ENCODE data around the gene CORO7. TPM values are rescaled to one million over a fixed set of nuclear protein-coding genes. Genes with fewer than 3 reads are reported as not detected.

The CORO7 gene
- polyA plus RNA-seq, 3 donors, result 44.7 to 181 (median 68.4) TPM

- no peak for TF ChIP-seq CTCF (IDR thresholded peaks at IDR 0.05)
- Mint-ChIP-seq H3K27me3 (ENCODE audit: low read depth in 3 of 3) (peaks cover 0 to 2% (median 1%) of the 10 kb centered on the region in 3 donors), H3K27ac (peak overlapping the region; percentile 54 to 85 (median 82)), H3K4me1 (peaks cover 38% of the 10 kb centered on the region), H3K4me3 (no peak overlapping the region), H3K36me3 (peaks cover 24 to 43% of the 10 kb centered on the region in 2 donors), H3K9me3 (peaks cover 0 to 2% (median 0%) of the 10 kb centered on the region in 7 donors)
- peaks cover 40% of the 10 kb centered on the region for H4K20me1 ChIP-seq (ENCODE audit: insufficient read depth, low read length)
- H3K36me3 ChIP-seq (replicated peaks in 1 of 2; ENCODE audit: control insufficient read depth in 1 of 2, insufficient read depth in 2 of 2, low read length in 2 of 2), result peaks cover 24 to 28% of the 10 kb centered on the region in 2 donors
- H3K79me2 ChIP-seq (ENCODE audit: insufficient read depth, low read length), result peaks cover 39% of the 10 kb centered on the region
- H2AFZ ChIP-seq (ENCODE audit: insufficient read depth, low read depth, low read length, poor library complexity, severe bottlenecking), result no peak overlapping the region
- no peak overlapping the region for H3K27ac ChIP-seq (ENCODE audit: low read depth in 1 of 2, low read length in 2 of 2)
- H3K4me1 ChIP-seq (ENCODE audit: control insufficient read depth in 1 of 2, insufficient read depth in 2 of 2, low read length in 2 of 2), result peaks cover 35 to 41% of the 10 kb centered on the region in 2 donors
- no peak overlapping the region for H3K4me3 ChIP-seq (replicated peaks in 1 of 3; ENCODE audit: low read depth in 2 of 3, low read length in 3 of 3)
- WGBS (ENCODE audit: insufficient coverage), result 60% methylated on average over 4 of the region's 7 CpGs
- H3K4me2 ChIP-seq (replicated peaks; ENCODE audit: extremely low read depth, low read length, poor library complexity, severe bottlenecking), result no peak overlapping the region
- no peak overlapping the region for H3K9ac ChIP-seq (ENCODE audit: insufficient read depth, low read length, poor library complexity, severe bottlenecking)
- H3K9me3 ChIP-seq (replicated peaks in 1 of 2; ENCODE audit: control insufficient read depth in 1 of 2, insufficient read depth in 1 of 2, low read length in 2 of 2), result no peaks in the 10 kb centered on the region
- intact Hi-C loops (cut with micrococcal nuclease), result no loop called here
- no peaks in the 10 kb centered on the region for H3K27me3 ChIP-seq (ENCODE audit: control insufficient read depth in 2 of 2, insufficient read depth in 2 of 2, low read length in 2 of 2)
- DNase-seq, result no peak
These were observed 64.5 kb downstream of the CORO7 start for GRCh38 chr16:4351880-4352279.

GRCh38 chr16:4350787-4351659, 65.4 kb downstream of the CORO7 start, which contains the start of gene PAM16:
TSS of gene PAM16 (minus strand) at chr16:4351321. CDS start at chr16:4351234, 87 bp downstream.
- H3K9me3 Mint-ChIP-seq, result peaks cover 0 to 2% (median 0%) of the 10 kb centered on the region in 7 donors
- peak within 1 kb of the TSS; percentile 94 for H3K4me2 ChIP-seq (replicated peaks; ENCODE audit: extremely low read depth, low read length, poor library complexity, severe bottlenecking)
- H3K36me3 ChIP-seq (replicated peaks in 1 of 2; ENCODE audit: control insufficient read depth in 1 of 2, insufficient read depth in 2 of 2, low read length in 2 of 2), result peaks cover 20 to 22% of the 10 kb centered on the region in 2 donors

More at GRCh38 chr16:4350787-4351659, 65.4 kb downstream of the CORO7 start, which contains the start of gene PAM16:
- peak within 1 kb of the TSS; percentile 60 to 79 for H3K27ac ChIP-seq (ENCODE audit: low read depth in 1 of 2, low read length in 2 of 2)
- Mint-ChIP-seq H3K36me3 (peaks cover 22 to 36% of the 10 kb centered on the region in 2 donors), H3K27me3 (ENCODE audit: low read depth in 3 of 3) (peaks cover 0 to 2% (median 0%) of the 10 kb centered on the region in 3 donors), H3K4me3 (peak within 1 kb of the TSS; percentile 88 to 92), H3K27ac (peak within 1 kb of the TSS; percentile 84 to 93 (median 87)), H3K4me1 (peaks cover 46% of the 10 kb centered on the region)
- peaks cover 45% of the 10 kb centered on the region for H4K20me1 ChIP-seq (ENCODE audit: insufficient read depth, low read length)
- no peaks in the 10 kb centered on the region for H3K9me3 ChIP-seq (replicated peaks in 1 of 2; ENCODE audit: control insufficient read depth in 1 of 2, insufficient read depth in 1 of 2, low read length in 2 of 2)
- H3K79me2 ChIP-seq (ENCODE audit: insufficient read depth, low read length), result peaks cover 39% of the 10 kb centered on the region
- H3K4me1 ChIP-seq (ENCODE audit: control insufficient read depth in 1 of 2, insufficient read depth in 2 of 2, low read length in 2 of 2), result peaks cover 44 to 50% of the 10 kb centered on the region in 2 donors
- H3K9ac ChIP-seq (ENCODE audit: insufficient read depth, low read length, poor library complexity, severe bottlenecking), result peak within 1 kb of the TSS; percentile 90
- intact Hi-C loops (cut with micrococcal nuclease), result no loop called here
- no peaks in the 10 kb centered on the region for H3K27me3 ChIP-seq (ENCODE audit: control insufficient read depth in 2 of 2, insufficient read depth in 2 of 2, low read length in 2 of 2)
- H2AFZ ChIP-seq (ENCODE audit: insufficient read depth, low read depth, low read length, poor library complexity, severe bottlenecking), result peak within 1 kb of the TSS; percentile 82
- under 1% methylated on average over 75 of the region's 81 CpGs for WGBS (ENCODE audit: insufficient coverage)
- peak; percentile 90 to 95 (median 94) for DNase-seq
- no peak for TF ChIP-seq CTCF (IDR thresholded peaks at IDR 0.05)
- H3K4me3 ChIP-seq (replicated peaks in 1 of 3; ENCODE audit: low read depth in 2 of 3, low read length in 3 of 3), result peak within 1 kb of the TSS; percentile 76 to 94 (median 81)

All from CD14-positive monocyte (primary cell).